GM19099 (cell line): ENCODE data around the gene RSKR.

Experiments
- POLR2A ChIP-seq: IDR thresholded peaks from 3 replicates; pipeline ENCODE4 v1.6.1; 2011; ENCODE audit warnings: low read depth; ENCODE audit not compliant: insufficient read length; ENCODE audit errors: extremely low read depth

The RSKR gene

DNA sequence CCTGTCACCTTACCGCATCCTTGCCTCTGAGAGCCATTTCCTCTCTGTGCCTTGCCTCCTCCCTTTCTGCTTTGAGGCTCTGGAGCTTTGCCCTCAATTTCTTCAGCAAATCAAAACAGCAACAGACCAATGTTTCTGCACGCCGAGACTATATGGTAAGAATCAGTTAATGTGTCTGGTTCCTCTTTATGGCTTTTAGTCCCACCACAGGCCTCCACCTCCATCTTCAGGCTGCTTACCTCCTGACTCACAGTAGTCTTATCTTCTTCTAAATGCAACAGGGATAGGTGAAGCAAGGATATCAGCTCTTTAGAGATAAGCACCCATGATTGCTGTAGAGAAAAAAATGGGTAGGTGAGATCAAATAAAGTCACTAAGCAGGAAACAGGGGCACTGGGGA, 28.1 kb downstream of the RSKR start:
- no peak for TF ChIP-seq POLR2A

- no peak for TF ChIP-seq POLR2A
These were observed 29.6 kb downstream of the RSKR start for GRCh38 chr17:28584434-28584833.

- no peak for TF ChIP-seq POLR2A
These were observed 31.5 kb downstream of the RSKR start for GRCh38 chr17:28582513-28582912.

- no peak for TF ChIP-seq POLR2A
These were observed 33.0 kb downstream of the RSKR start for GRCh38 chr17:28580959-28581358.

DNA sequence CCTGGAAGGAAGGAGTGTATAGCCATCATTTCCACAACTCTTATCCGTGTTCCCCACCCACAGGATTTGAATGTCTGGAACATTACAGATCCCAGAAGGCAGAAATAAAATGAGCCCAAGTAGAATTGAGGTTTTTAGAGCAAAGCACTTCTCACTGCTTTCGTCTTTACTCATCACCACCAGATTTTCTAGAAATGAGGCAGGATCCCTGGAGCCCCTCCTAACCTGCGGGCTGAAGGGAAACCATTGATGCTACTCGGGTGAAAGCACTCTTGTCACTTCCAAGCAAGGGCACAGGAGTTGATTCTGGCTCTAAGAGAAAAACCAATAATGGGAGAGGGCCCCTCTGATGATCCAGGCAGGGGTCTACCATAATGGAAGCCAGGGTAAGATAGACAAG, 34.5 kb downstream of the RSKR start:
- no peak for TF ChIP-seq POLR2A

DNA sequence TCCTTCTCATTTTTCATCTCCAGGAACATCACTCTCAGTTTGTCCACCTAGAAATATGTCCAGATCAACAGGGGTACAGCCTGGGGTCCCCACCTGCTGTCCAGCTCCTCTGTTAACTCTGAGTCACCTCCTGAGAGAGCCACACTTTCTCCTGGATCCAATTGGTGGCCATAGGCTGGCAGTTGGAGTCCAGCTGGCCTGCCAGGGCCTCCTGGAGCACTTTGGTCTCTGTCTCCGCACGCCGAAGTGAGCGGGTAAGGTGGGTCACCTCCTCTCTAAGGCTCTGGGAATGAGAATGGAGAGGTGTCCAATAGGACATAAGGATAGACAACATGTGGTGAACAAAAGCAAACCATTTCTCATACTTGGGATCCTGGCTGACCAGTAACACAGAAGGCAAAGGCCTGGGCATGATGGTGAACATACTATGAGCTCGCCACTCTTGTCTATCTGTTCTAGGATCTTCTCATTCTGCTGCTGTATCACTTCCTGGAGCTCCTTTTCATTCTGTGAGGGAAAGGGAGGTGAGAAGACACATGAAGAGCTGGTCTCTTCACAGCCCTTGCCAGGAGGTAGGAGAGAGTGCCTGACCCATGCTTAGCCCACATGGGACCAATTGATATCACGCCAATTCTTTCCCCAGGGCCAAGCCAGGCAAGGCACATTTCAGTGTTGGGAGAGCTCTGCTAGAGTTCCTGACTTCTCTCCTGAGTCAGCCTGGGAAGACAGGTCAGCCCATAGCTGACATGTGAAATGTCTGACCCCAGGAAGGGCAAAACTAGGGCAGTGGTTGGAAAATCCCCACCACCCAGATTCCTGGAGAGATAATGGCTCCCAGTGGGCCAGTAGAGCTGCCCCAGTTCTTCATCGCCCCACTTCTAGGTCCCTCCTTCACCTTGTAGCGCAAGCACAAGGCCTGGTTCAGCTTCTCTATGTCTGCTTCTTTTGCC, 35.5 kb downstream of the RSKR start:
- TF ChIP-seq POLR2A = no peak

DNA sequence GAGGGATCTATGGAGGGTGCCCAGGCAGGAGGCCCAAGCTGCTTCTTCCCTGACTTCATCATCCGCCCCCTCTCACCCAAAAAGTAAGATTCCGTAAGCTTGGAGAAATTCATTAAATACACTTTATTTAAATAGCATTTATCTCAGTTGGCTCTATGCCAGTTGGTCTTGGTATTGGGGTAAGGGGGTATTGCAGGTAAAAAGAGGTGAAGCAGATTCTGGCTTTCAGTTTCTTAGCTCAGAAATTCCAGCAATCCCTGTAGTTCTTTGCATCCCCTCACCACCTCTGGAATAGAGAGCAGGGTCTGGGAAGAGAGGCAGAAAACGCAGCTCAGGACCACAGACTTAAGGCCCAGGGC, 36.5 kb downstream of the RSKR start:
- TF ChIP-seq POLR2A = no peak

DNA sequence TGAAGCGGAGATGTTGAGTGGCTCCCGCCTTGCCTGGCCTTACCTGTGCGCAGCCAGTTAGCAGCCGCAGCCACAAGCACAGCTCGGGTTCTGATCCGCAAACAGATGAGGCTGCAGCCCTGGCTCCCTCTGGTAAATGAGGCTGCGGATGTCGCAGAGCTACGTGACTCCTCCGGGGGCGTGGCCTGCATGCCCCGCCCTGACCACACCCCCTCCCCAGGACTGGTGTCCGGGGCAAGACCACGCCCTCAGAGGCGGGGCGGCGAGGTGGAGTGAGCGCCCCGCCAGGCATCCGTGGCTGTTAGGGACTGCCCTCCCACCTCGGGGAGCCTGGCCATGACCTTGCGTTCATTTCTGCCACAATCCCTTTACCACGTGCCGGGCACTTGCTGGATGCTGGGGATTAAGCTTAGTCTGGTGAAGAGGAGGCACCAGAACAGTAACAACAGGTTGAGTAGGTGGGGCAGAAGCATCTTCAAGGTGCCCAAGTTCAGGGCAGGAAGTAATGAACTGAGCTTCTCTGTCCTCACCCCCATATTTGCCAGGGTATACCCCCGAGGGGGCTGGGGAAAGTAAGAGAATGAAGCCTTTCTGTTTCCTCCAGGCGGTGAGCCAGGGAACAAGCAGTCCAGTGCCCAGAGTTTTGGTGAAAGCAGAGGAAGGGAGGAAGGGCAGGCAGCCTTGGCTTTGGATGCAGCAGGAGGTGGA, 37.1 kb downstream of the RSKR start, which contains the start of gene ALDOC:
TSS of gene ALDOC (minus strand) at position 138 of the 708 bp plus-strand sequence. CDS start 1,363 bp downstream, outside the sequence.
- TF ChIP-seq POLR2A = peak; percentile 89

DNA sequence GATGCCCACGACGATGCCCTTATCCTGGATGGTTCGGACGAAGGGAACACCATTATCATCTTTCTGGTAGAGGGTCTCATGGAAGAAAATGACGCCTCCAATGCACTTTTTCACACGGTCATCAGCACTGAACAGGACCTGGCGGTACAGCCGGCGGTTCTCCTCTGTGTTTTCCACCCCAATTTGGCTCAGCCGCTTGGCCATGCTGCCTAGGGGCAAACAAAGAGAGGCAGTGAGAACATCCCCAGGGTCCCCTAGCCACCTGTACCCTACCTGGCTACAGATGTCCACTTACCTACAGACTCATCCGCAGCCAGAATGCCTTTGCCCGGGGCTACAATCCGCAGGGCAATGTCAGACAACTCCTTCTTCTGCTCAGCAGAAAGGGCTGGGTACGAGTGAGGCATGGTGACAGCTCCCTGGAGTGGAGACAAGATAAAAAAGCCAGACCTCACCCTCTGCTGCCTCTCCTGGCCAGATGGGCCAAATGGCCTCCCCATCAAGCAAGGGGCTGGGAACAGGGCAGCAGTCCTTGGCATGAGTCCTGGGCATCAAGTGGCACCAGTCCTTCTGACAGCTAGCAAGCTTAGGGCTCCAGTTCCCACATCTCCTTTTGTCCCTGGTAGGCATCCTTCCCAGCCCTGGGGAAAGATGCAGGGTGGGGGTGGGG, 38.7 kb downstream of the RSKR start:
- TF ChIP-seq POLR2A = no peak

DNA sequence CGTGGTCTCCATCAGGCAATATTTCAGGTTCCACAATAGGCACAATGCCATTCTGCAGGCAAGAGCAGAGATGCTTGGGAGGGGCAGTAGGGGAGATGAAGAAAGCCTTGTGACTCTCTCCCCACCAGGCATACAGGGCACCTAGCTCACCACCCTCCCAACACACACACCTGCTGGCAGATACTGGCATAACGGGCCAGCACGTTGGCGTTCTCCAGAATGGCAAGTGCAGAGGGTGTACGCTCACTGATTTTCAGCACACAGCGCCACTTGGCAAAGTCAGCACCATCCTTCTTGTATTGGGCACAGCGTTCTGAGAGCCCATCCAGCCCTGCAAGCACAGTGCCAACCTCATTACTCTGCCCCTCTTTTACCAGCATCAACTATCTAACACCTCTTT, 39.5 kb downstream of the RSKR start:
- TF ChIP-seq POLR2A = no peak

GRCh38 chr17:28573966-28574480, 40.0 kb downstream of the RSKR start:
- no peak for TF ChIP-seq POLR2A

- TF ChIP-seq POLR2A = no peak
These were observed 40.5 kb downstream of the RSKR start for GRCh38 chr17:28573521-28573920.

DNA sequence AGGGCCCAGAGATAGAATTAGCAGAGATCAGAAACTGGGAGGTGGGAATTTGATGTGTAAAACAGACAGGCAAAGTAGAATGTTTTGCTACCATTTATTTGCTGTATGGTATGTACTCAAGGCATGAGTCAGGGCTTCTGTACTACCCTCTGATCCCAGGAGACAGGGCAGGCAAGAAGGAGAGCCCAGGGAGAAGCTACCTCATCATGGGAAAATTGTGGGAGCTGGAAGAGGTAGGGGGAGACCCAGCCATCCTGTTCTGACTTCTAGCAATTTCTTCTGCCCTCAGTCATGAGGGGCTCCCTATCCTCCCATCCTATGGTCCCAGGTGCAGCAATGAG, 41.0 kb downstream of the RSKR start:
- TF ChIP-seq POLR2A = no peak

- no peak for TF ChIP-seq POLR2A
These were observed 41.5 kb downstream of the RSKR start for GRCh38 chr17:28572259-28573039.
